ENCODE results near the gene TC2N. TPM values are rescaled to one million over a fixed set of nuclear protein-coding genes. Genes with fewer than 3 reads are reported as not detected.

The TC2N gene
- total and polyA plus RNA-seq, 9 of the 15 experiments (the other 6 are each of a cell fraction or from before 2014, with no cell fraction given) = 2.0 to 12.5 (median 7.3) TPM

- no peak for TF ChIP-seq ZBTB40 (IDR thresholded peaks at IDR 0.05)
- TF ChIP-seq ZBTB40 (CRISPR knock-in tag; IDR thresholded peaks at IDR 0.05) = no peak
- no peak for TF ChIP-seq MNT (conservative IDR thresholded peaks at IDR 0.05)
- no peak for TF ChIP-seq U2AF2 (optimal IDR thresholded peaks at IDR 0.05; ENCODE audit: low read depth, low read length)
Observed at GRCh38 chr14:91901449-91902226, 34.3 kb upstream of the TC2N start (continued).
